ENCODE results near the gene ACOX2. TPM values are rescaled to one million over a fixed set of nuclear protein-coding genes. Genes with fewer than 3 reads are reported as not detected.

ACOX2 gene
- total and polyA plus RNA-seq, 2 of the 8 experiments (the other 6 are each of a cell fraction or from before 2014, with no cell fraction given): 3.2 to 9.2 TPM

- no peaks in the 10 kb centered on the region for H3K36me3 ChIP-seq (ENCODE audit: control insufficient read depth in 2 of 4, insufficient read depth in 4 of 4, low read length in 3 of 4)
- H3K27me3 ChIP-seq (replicated peaks in 1 of 4; ENCODE audit: control insufficient read depth in 3 of 4, extremely low read depth in 1 of 4, insufficient read depth in 3 of 4, low read length in 3 of 4): no peaks in the 10 kb centered on the region
- H3K79me1 ChIP-seq (ENCODE audit: low read depth, low read length): no peaks in the 10 kb centered on the region
- CTCF ChIA-PET (ENCODE audit: partially characterized antibody): interaction anchor here (0.6 to 3.4 kb wide), 14 partner anchors 9 to 215 kb away, joined by 3 to 17 read pairs (median 4); no protein-coding TSS in a partner anchor
- H4K8ac ChIP-seq (ENCODE audit: extremely low read depth, insufficient read depth, low read length): no peak overlapping the region
- no peak overlapping the region for H3K14ac ChIP-seq (ENCODE audit: insufficient read length)
- no peak overlapping the region for H3K4ac ChIP-seq (replicated peaks; ENCODE audit: insufficient read length, low read depth, low read length)
- no peak overlapping the region for H3K9ac ChIP-seq (replicated peaks in 1 of 4; ENCODE audit: extremely low read depth in 1 of 4, low read depth in 3 of 4, low read length in 3 of 4)
- no peaks in the 10 kb centered on the region for H3K79me2 ChIP-seq (ENCODE audit: control insufficient read depth in 1 of 2, insufficient read depth in 2 of 2, low read length in 2 of 2)
- no peak overlapping the region for H3K27ac ChIP-seq (ENCODE audit: low read depth, low read length)
- no peak overlapping the region for H2BK20ac ChIP-seq (ENCODE audit: low read length)
- H2BK15ac ChIP-seq (ENCODE audit: low read length): no peak overlapping the region
- H2AK5ac ChIP-seq (ENCODE audit: low read depth, low read length): no peak overlapping the region
- POLR2A ChIA-PET (ENCODE audit: partially characterized antibody): interaction anchor here (0.7 kb wide), 1 partner anchor 90 kb away, joined by 3 read pairs; no protein-coding TSS in a partner anchor
- H2BK120ac ChIP-seq (replicated peaks; ENCODE audit: low read depth, low read length): no peak overlapping the region
- no peak for FAIRE-seq
- H3K4me1 ChIP-seq (replicated peaks in 1 of 4; ENCODE audit: control insufficient read depth in 3 of 4, insufficient read depth in 4 of 4, low read length in 3 of 4): peaks cover 0 to 3% (median 2%) of the 10 kb centered on the region in 4 experiments; a peak in 4 of 7 replicates
- H3K4me2 ChIP-seq (ENCODE audit: insufficient read depth in 1 of 2, low read depth in 2 of 2, low read length in 2 of 2): no peak overlapping the region
- no peaks in the 10 kb centered on the region for H3K9me3 ChIP-seq (ENCODE audit: insufficient read depth in 2 of 2, low read depth in 1 of 2, low read length in 1 of 2)
- H3K23me2 ChIP-seq (ENCODE audit: low read depth, low read length): no peaks in the 10 kb centered on the region; the same call in 1 of the 2 replicates
- H4K91ac ChIP-seq (replicated peaks; ENCODE audit: insufficient read length, low read length): no peak overlapping the region
- no peak overlapping the region for H3K56ac ChIP-seq (replicated peaks; ENCODE audit: insufficient read length, low read depth, low read length)
- no peak for DNase-seq (ENCODE audit: low read depth in 1 of 2, low spot score in 2 of 2)
- no peak overlapping the region for H3K23ac ChIP-seq (ENCODE audit: insufficient read length)
- H4K20me1 ChIP-seq (replicated peaks in 1 of 2; ENCODE audit: control insufficient read depth in 1 of 2, insufficient read depth in 2 of 2, low read length in 2 of 2): no peaks in the 10 kb centered on the region
- H3K4me3 ChIP-seq (ENCODE audit: extremely low read depth in 1 of 4, insufficient read depth in 2 of 4, low read depth in 3 of 4, low read length in 4 of 4): no peak overlapping the region
- H2AFZ ChIP-seq (ENCODE audit: low read length): no peak overlapping the region
- no peak overlapping the region for H3K18ac ChIP-seq (ENCODE audit: extremely low read depth, low read length)
- no peak overlapping the region for H2BK5ac ChIP-seq (ENCODE audit: low read depth, low read length)
- WGBS, 2 experiments (ENCODE audit: extremely low coverage in 1 of 2, insufficient coverage in 1 of 2, insufficient read length in 1 of 2, insufficient replicate concordance in 2 of 2, low coverage in 1 of 2, low lambda C conversion rate in 2 of 2, missing lambda C conversion rate in 1 of 2): 86% methylated on average over 2 of the region's 2 CpGs; no CpG with 5 or more reads in 1 of the 2 experiments
- no peak overlapping the region for H4K5ac ChIP-seq (ENCODE audit: insufficient read length, low read depth, low read length)
- no peak overlapping the region for H2BK12ac ChIP-seq (ENCODE audit: low read depth, low read length)
- TF ChIP-seq HDAC6 (IDR thresholded peaks at IDR 0.05; ENCODE audit: low read depth, low read length): no peak
- no peak for TF ChIP-seq KDM4A (IDR thresholded peaks at IDR 0.05; ENCODE audit: low read depth, low read length, severe bottlenecking)
- no peak for TF ChIP-seq NANOG (IDR thresholded peaks at IDR 0.05; ENCODE audit: insufficient read depth, low read depth, low read length, poor library complexity, severe bottlenecking)
- TF ChIP-seq E2F6 (IDR thresholded peaks at IDR 0.05): no peak
- TF ChIP-seq, protein P1, sequence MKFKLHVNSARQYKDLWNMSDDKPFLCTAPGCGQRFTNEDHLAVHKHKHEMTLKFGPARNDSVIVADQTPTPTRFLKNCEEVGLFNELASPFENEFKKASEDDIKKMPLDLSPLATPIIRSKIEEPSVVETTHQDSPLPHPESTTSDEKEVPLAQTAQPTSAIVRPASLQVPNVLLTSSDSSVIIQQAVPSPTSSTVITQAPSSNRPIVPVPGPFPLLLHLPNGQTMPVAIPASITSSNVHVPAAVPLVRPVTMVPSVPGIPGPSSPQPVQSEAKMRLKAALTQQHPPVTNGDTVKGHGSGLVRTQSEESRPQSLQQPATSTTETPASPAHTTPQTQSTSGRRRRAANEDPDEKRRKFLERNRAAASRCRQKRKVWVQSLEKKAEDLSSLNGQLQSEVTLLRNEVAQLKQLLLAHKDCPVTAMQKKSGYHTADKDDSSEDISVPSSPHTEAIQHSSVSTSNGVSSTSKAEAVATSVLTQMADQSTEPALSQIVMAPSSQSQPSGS (IDR thresholded peaks at IDR 0.05; ENCODE audit: low read length): no peak
- TF ChIP-seq, protein P2, sequence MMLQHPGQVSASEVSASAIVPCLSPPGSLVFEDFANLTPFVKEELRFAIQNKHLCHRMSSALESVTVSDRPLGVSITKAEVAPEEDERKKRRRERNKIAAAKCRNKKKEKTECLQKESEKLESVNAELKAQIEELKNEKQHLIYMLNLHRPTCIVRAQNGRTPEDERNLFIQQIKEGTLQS (IDR thresholded peaks at IDR 0.05; ENCODE audit: insufficient read depth, low read depth, low read length): no peak
- no peak for TF ChIP-seq GABPA (IDR thresholded peaks at IDR 0.05; ENCODE audit: borderline replicate concordance, insufficient read depth, low read length)
These were observed 1.2 kb downstream of the ACOX2 start for GRCh38 chr3:58535531-58536500.

Measured in H1 (cell line).